Measurements from ENCODE around the gene CFAP77.

The CFAP77 gene

GRCh38 chr9:132591244-132591643, 181.2 kb downstream of the CFAP77 start:
- ChIA-PET CTCF (interaction anchor here (0.8 kb wide), 1 partner anchor 84 kb away, joined by 4 read pairs; no protein-coding TSS in a partner anchor), POLR2A (no interaction called here)
- Histone ChIP-seq H3K4me1 (ENCODE audit: control insufficient read depth, insufficient read depth, low read length) (no peaks in the 10 kb centered on the region), H3K36me3 (ENCODE audit: control insufficient read depth in 2 of 2, insufficient read depth in 1 of 2, low read length in 2 of 2) (peaks cover 0 to 15% of the 10 kb centered on the region in 2 experiments; a peak in 1 of 3 replicates), H3K27ac (ENCODE audit: extremely low read depth, low read depth, low read length) (no peak overlapping the region), H3K4me3 (ENCODE audit: low read depth, low read length) (no peak overlapping the region), H3K9me3 (ENCODE audit: control insufficient read depth, insufficient read depth, low read depth, low read length) (no peaks in the 10 kb centered on the region)
- TF ChIP-seq ZNF324 (tag by site-specific recombination; IDR thresholded peaks at IDR 0.05) (no peak), OSR2 (tag by site-specific recombination; IDR thresholded peaks at IDR 0.05) (no peak), ZNF600 (tag by site-specific recombination; IDR thresholded peaks at IDR 0.05) (no peak), ZNF501 (tag by site-specific recombination; IDR thresholded peaks at IDR 0.05) (no peak), ZNF366 (tag by site-specific recombination; conservative IDR thresholded peaks at IDR 0.05) (no peak), ZNF23 (tag by site-specific recombination; IDR thresholded peaks at IDR 0.05; ENCODE audit: borderline replicate concordance) (no peak), ZNF549 (tag by site-specific recombination; IDR thresholded peaks at IDR 0.05) (no peak), ZNF558 (tag by site-specific recombination; IDR thresholded peaks at IDR 0.05) (no peak), ZBTB17 (tag by site-specific recombination; IDR thresholded peaks at IDR 0.05) (no peak), ZNF624 (tag by site-specific recombination; IDR thresholded peaks at IDR 0.05) (no peak)
- TF ChIP-seq, protein P1, sequence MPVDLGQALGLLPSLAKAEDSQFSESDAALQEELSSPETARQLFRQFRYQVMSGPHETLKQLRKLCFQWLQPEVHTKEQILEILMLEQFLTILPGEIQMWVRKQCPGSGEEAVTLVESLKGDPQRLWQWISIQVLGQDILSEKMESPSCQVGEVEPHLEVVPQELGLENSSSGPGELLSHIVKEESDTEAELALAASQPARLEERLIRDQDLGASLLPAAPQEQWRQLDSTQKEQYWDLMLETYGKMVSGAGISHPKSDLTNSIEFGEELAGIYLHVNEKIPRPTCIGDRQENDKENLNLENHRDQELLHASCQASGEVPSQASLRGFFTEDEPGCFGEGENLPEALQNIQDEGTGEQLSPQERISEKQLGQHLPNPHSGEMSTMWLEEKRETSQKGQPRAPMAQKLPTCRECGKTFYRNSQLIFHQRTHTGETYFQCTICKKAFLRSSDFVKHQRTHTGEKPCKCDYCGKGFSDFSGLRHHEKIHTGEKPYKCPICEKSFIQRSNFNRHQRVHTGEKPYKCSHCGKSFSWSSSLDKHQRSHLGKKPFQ (tag by site-specific recombination; IDR thresholded peaks at IDR 0.05): no peak
- TF ChIP-seq, protein P2, sequence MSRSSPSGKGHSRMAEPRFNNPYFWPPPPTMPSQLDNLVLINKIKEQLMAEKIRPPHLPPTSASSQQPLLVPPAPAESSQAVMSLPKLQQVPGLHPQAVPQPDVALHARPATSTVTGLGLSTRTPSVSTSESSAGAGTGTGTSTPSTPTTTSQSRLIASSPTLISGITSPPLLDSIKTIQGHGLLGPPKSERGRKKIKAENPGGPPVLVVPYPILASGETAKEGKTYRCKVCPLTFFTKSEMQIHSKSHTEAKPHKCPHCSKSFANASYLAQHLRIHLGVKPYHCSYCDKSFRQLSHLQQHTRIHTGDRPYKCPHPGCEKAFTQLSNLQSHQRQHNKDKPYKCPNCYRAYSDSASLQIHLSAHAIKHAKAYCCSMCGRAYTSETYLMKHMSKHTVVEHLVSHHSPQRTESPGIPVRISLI (tag by site-specific recombination; IDR thresholded peaks at IDR 0.05): no peak
- TF ChIP-seq, protein P3, sequence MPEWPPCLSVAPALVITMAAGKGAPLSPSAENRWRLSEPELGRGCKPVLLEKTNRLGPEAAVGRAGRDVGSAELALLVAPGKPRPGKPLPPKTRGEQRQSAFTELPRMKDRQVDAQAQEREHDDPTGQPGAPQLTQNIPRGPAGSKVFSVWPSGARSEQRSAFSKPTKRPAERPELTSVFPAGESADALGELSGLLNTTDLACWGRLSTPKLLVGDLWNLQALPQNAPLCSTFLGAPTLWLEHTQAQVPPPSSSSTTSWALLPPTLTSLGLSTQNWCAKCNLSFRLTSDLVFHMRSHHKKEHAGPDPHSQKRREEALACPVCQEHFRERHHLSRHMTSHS (tag by site-specific recombination; IDR thresholded peaks at IDR 0.05): no peak

GRCh38 chr9:132591751-132592314, 181.8 kb downstream of the CFAP77 start:
- Histone ChIP-seq H3K9me3 (ENCODE audit: control insufficient read depth, insufficient read depth, low read depth, low read length) (no peaks in the 10 kb centered on the region), H3K4me1 (ENCODE audit: control insufficient read depth, insufficient read depth, low read length) (no peaks in the 10 kb centered on the region), H3K27ac (ENCODE audit: extremely low read depth, low read depth, low read length) (no peak overlapping the region), H3K4me3 (ENCODE audit: low read depth, low read length) (no peak overlapping the region), H3K36me3 (ENCODE audit: control insufficient read depth in 2 of 2, insufficient read depth in 1 of 2, low read length in 2 of 2) (peaks cover 0 to 21% of the 10 kb centered on the region in 2 experiments; a peak in 1 of 3 replicates)
- TF ChIP-seq ZNF394 (tag by site-specific recombination; IDR thresholded peaks at IDR 0.05; ENCODE audit: borderline replicate concordance) (no peak), HIC1 (tag by site-specific recombination; IDR thresholded peaks at IDR 0.05) (no peak), MYNN (tag by site-specific recombination; IDR thresholded peaks at IDR 0.05; ENCODE audit: borderline replicate concordance) (no peak), SCRT1 (tag by site-specific recombination; IDR thresholded peaks at IDR 0.05; ENCODE audit: borderline replicate concordance) (no peak), ZNF157 (tag by site-specific recombination; IDR thresholded peaks at IDR 0.05) (no peak)
- POLR2A ChIA-PET: no interaction called here
- CTCF ChIA-PET: interaction anchor here (0.6 kb wide), 1 partner anchor 22 kb away, joined by 4 read pairs; no protein-coding TSS in a partner anchor
